DND-41 (cell line): ENCODE results near the gene CHMP4A.
A peak's percentile ranks its signal among the peaks of the same experiment; 100 is the strongest.

Experiments used
- ATAC-seq: fragments of 200-7000 bp; cut with Tn5 transposase; 3 replicates; pipeline ENCODE4 v1.9.1; 2021; ENCODE audit warnings: low read depth; ENCODE audit not compliant: insufficient read depth
- DNase-seq: peaks from one replicate; pipeline ENCODE4 v3.0.0-alpha.2; 2020
- H2AFZ ChIP-seq: 2 replicates; pipeline ENCODE4 v1.6.0; 2012; ENCODE audit warnings: low read depth, low read length
- H3K27ac ChIP-seq: 2 replicates; pipeline ENCODE4 v1.5.1; 2012; ENCODE audit warnings: low read length, inconsistent platforms
- H3K27me3 ChIP-seq: fragments of 200-600 bp; sonication (generic); 2 replicates; pipeline ENCODE4 v1.6.0; 2012; ENCODE audit warnings: low read length, mild to moderate bottlenecking, inconsistent platforms; ENCODE audit not compliant: insufficient read depth, poor library complexity
- H3K36me3 ChIP-seq: 2 replicates; pipeline ENCODE4 v1.5.1; 2012; ENCODE audit warnings: low read length, inconsistent platforms; ENCODE audit not compliant: insufficient read depth
- H3K4me1 ChIP-seq: 2 replicates; pipeline ENCODE4 v1.5.1; 2012; ENCODE audit warnings: mild to moderate bottlenecking, low read length; ENCODE audit not compliant: insufficient read depth
- H3K4me2 ChIP-seq: 2 replicates; pipeline ENCODE4 v1.6.0; 2012; ENCODE audit warnings: mild to moderate bottlenecking, moderate library complexity, low read length, inconsistent platforms; ENCODE audit not compliant: insufficient read depth
- H3K4me3 ChIP-seq, 2 experiments: fragments of 200-600 bp in 1 of 2; shearing (Covaris generic) in 1 of 2; 2 replicates each; pipeline ENCODE4 v1.5.1; 2012 to 2016; ENCODE audit warnings: inconsistent platforms in 2 of 2, low read length in 2 of 2, mild to moderate bottlenecking in 2 of 2, low read depth in 1 of 2, moderate library complexity in 1 of 2
- H3K79me2 ChIP-seq: 2 replicates; pipeline ENCODE4 v1.6.0; 2012; ENCODE audit warnings: low read length, inconsistent platforms; ENCODE audit not compliant: insufficient read depth
- H3K9ac ChIP-seq: 2 replicates; pipeline ENCODE4 v1.6.0; 2012; ENCODE audit warnings: low read depth, mild to moderate bottlenecking, inconsistent platforms, low read length, moderate library complexity
- H3K9me3 ChIP-seq: 2 replicates; pipeline ENCODE4 v1.5.1; 2012; ENCODE audit warnings: low read length, moderate library complexity, mild to moderate bottlenecking, inconsistent platforms; ENCODE audit not compliant: insufficient read depth, severe bottlenecking
- H4K20me1 ChIP-seq: 2 replicates; pipeline ENCODE4 v1.6.0; 2012; ENCODE audit warnings: low read length; ENCODE audit not compliant: insufficient read depth
- CTCF ChIP-seq: IDR thresholded peaks from 2 replicates; pipeline ENCODE4 v1.5.1; 2012; ENCODE audit warnings: borderline replicate concordance, low read length, moderate library complexity, mild to moderate bottlenecking; ENCODE audit not compliant: poor library complexity, severe bottlenecking; ENCODE audit errors: extremely low read depth
- EZH2 ChIP-seq: IDR thresholded peaks from 3 replicates; pipeline ENCODE4 v1.6.1; 2012; ENCODE audit warnings: borderline replicate concordance, low read depth, mild to moderate bottlenecking, moderate library complexity, low read length, inconsistent platforms; ENCODE audit not compliant: severe bottlenecking

The CHMP4A gene

GRCh38 chr14:24189059-24189375 lies 24.3 kb downstream of the CHMP4A start:
- peak overlapping the region; percentile 92 for H3K4me2 ChIP-seq
- H3K36me3 ChIP-seq, result peaks cover 56% of the 10 kb centered on the region
- DNase-seq (no peak), ATAC-seq (no peak)
- peak overlapping the region; percentile 72 for H3K27ac ChIP-seq
- peak overlapping the region; percentile 72 for H2AFZ ChIP-seq
- peak overlapping the region; percentile 66 for H3K9ac ChIP-seq
- H3K27me3 ChIP-seq, result no peaks in the 10 kb centered on the region
- H4K20me1 ChIP-seq, result peaks cover 9% of the 10 kb centered on the region; the same call in 1 of the 2 replicates
- H3K79me2 ChIP-seq, result peaks cover 37% of the 10 kb centered on the region
- peak overlapping the region; percentile 19 to 86; a peak in 3 of 4 replicates for H3K4me3 ChIP-seq
- peaks cover 54% of the 10 kb centered on the region for H3K4me1 ChIP-seq
- H3K9me3 ChIP-seq, result no peaks in the 10 kb centered on the region
- TF ChIP-seq CTCF (no peak), EZH2 (no peak)

- no peak for TF ChIP-seq CTCF
- TF ChIP-seq EZH2, result no peak
- peaks cover 9% of the 10 kb centered on the region; the same call in 1 of the 2 replicates for H4K20me1 ChIP-seq
- peak; percentile 97 for DNase-seq
- peak within 1 kb of the TSS; percentile 61 to 86; a peak in 3 of 4 replicates for H3K4me3 ChIP-seq
- H2AFZ ChIP-seq, result peak within 1 kb of the TSS; percentile 81
- no peaks in the 10 kb centered on the region for H3K9me3 ChIP-seq
- H3K4me1 ChIP-seq, result peaks cover 51% of the 10 kb centered on the region
- ATAC-seq, result peak; percentile 93
- H3K27ac ChIP-seq, result peak within 1 kb of the TSS; percentile 72
- H3K4me2 ChIP-seq, result peak within 1 kb of the TSS; percentile 92
- no peaks in the 10 kb centered on the region for H3K27me3 ChIP-seq
- H3K79me2 ChIP-seq, result peaks cover 34% of the 10 kb centered on the region
- H3K9ac ChIP-seq, result peak within 1 kb of the TSS; percentile 66
- peaks cover 60% of the 10 kb centered on the region for H3K36me3 ChIP-seq
Measured at GRCh38 chr14:24188251-24189058, 24.8 kb downstream of the CHMP4A start, which contains the start of gene IPO4. IPO4 (minus strand) TSS chr14:24188816; CDS start chr14:24188787, 29 bp downstream.

GRCh38 chr14:24187539-24187915 lies 25.8 kb downstream of the CHMP4A start:
- H3K36me3 ChIP-seq, result peaks cover 62% of the 10 kb centered on the region
- peak overlapping the region; percentile 66 for H3K9ac ChIP-seq
- no peaks in the 10 kb centered on the region for H3K27me3 ChIP-seq
- H3K4me1 ChIP-seq, result peaks cover 45% of the 10 kb centered on the region
- H2AFZ ChIP-seq, result no peak overlapping the region
- H3K27ac ChIP-seq, result peak overlapping the region; percentile 3
- DNase-seq, result peak; percentile 18
- H3K4me3 ChIP-seq, result peak overlapping the region; percentile 61 to 86; a peak in 3 of 4 replicates
- H3K79me2 ChIP-seq, result peaks cover 27% of the 10 kb centered on the region
- peak overlapping the region; percentile 92 for H3K4me2 ChIP-seq
- ATAC-seq, result no peak
- H4K20me1 ChIP-seq, result peaks cover 14% of the 10 kb centered on the region; the same call in 1 of the 2 replicates
- no peaks in the 10 kb centered on the region for H3K9me3 ChIP-seq
- no peak for TF ChIP-seq EZH2
- no peak for TF ChIP-seq CTCF
